GM19463 (cell line): Measurements from ENCODE around the gene CPNE8.
A peak's percentile ranks its signal among the peaks of the same experiment; 100 is the strongest.

Experiments
- ATAC-seq: cut with Tn5 transposase; IDR thresholded peaks from one replicate; pipeline ENCODE4 v1.9.1; 2021; ENCODE audit warnings: mild to moderate bottlenecking, moderate library complexity; ENCODE audit not compliant: unreplicated experiment

The CPNE8 gene

DNA sequence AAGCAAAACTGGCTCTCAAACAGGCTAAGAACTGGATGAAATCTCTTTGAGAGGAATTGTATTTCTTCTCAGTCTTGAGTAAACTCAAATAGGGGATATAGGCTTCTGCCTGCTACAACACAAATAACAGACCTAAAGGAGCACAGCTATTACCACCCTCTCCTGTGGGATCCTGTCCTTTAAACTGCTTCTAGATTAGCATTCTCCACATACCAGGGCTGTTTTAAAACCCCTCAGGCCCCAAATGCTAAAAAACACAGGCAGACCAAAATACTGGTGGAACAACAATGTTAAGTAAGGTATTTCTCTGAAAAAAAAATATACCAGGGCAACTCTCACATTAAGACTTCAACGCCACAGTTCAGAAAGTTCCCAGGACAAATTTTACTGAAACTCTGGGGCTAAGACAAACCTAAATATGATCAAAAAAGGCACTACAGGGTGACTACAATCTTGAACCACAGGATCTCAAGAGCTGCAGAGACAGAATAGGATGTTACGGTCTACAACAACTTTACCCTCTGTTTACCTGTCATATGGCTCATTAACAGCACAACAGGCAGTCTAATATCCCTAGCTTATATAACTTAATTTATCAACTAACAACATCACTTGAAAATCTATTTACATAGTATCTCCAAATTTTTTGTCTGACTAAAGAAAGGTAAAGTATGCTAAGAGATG lies 7.2 kb downstream of the CPNE8 start:
- ATAC-seq = no peak

GRCh38 chr12:38895446-38895845 lies 9.9 kb downstream of the CPNE8 start:
- no peak for ATAC-seq

- ATAC-seq = no peak
Observed at GRCh38 chr12:38892976-38893375, 12.4 kb downstream of the CPNE8 start.

DNA sequence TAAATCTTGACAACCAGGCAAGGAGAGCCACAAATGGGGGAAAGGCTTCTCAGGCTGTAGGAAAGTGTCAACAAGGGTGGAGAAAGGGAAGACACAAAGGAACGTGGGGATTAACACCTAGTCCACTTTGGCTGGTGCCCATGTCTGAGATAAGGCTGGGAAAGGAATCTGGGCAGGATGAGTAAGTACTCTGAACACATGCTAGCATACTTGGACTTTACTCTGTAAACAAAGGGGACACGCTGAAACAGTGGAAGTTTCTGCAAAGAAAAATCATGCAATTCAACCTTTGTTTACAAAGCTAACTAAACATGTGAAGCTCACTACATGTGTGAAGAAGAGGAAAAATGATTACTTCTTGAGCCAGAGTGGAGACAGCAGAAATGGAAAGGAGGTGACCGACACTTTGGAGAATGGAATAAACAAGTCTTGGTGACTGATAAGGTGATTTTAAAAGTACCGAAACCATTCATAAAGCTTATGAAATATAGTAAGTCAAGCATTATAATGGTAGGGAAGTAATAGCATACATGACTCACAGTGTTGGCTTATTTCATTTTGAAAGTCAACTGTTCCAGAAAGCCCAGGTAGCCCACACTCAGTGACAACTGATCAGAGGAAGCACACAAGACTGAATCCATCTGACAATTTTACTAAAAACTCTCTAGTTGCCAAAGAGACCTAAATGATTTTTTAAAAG lies 13.2 kb downstream of the CPNE8 start:
- peak; percentile 76 for ATAC-seq

DNA sequence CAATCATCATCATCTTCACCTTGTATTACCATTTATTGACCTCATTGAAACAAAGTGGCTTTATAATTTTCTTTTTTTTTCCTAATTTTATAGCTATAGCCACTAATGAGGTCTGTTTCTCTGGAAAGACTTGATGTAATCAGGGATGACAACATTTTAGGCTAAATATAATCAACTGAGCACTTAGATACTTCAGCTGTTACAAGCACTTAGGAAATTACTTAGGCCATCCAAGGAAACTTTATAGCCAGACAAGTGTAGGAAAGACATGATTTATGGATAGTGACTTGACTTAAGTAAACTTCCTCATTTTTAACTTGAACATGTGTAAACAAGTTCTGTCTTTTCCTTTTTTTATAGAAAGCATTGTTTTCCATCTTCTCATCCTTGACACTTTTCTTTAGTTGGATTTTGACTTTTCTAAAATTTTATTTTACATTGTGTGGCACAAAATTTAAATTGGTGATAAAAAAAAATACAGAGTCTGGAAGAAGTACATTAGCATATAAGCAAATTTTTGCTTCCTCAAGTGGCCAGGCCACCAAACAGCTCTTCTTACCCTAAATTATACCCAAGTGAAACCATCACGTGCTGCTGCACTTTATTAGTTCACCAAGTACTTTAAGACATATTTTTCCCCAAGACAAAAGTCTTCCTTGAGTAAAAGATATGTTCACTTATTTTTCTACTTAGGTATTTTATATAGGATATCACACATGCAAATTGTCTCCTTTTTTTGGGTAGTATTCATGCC lies 15.1 kb downstream of the CPNE8 start:
- ATAC-seq = no peak

DNA sequence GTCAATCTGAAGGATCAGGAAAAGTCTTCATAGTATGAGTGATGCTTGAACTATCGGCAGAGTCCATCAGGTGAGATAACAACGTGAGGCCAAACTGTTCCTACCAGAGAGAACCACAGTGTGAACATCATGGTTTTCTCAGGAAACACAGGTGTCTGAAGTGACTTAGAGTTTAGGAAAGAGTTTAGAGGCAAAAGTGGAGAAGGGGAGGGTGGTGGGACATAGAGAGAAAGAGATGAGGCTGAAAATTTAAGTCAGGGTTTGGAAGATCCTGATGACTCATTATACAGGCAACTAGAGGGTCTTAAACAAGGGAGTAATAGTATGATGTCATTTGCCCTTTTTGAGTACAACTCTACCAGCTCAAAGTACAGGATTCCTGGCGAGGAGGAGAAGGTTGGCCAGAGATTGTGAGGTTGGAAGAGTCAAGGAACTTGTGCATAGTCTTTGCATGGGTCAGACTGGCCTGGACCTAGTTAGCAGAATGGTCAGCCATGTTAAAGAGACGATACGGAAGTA lies 16.0 kb downstream of the CPNE8 start:
- no peak for ATAC-seq

- ATAC-seq = no peak
Observed at GRCh38 chr12:38887770-38888169, 17.6 kb downstream of the CPNE8 start.

DNA sequence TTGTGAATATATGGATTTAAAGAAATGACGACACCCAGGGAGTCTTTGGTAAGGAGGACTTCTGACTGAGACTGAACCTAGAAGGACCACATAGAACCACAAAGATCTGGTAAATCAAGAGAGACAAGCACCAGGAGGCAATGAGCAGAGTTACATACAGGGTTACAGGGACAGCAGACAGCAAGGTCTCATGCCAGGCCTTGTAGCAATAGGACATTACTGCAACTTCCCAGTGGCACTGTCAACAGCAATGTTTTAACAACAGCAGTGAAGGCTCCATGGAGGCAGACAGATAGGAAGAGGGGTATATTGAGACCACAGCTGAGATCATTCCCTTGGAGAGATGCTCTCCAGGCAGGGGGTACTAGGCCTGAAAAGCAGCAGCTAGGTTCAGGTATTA lies 18.5 kb downstream of the CPNE8 start:
- no peak for ATAC-seq

DNA sequence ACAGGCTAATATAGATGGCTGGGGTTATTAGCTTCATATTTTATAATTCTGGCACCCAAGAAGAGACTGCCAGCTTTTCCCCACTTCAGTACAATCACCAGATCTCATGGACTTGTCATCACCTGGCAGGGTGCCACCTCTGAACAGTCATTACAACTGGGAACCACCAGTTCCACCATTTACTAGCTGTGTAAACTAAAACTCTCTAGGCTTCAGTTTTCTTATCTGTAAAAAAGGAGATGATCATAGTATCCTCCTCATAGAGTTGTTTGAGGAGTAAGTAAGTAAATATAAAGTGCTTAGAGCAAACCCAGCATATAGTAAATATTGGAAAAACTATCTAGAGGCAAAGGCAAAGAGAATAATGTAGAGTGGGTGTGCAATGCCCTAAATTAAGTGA lies 19.3 kb downstream of the CPNE8 start:
- peak; percentile 61 for ATAC-seq

GRCh38 chr12:38884666-38885065 lies 20.7 kb downstream of the CPNE8 start:
- ATAC-seq = no peak

GRCh38 chr12:38883629-38884134 lies 21.7 kb downstream of the CPNE8 start:
- ATAC-seq = no peak

DNA sequence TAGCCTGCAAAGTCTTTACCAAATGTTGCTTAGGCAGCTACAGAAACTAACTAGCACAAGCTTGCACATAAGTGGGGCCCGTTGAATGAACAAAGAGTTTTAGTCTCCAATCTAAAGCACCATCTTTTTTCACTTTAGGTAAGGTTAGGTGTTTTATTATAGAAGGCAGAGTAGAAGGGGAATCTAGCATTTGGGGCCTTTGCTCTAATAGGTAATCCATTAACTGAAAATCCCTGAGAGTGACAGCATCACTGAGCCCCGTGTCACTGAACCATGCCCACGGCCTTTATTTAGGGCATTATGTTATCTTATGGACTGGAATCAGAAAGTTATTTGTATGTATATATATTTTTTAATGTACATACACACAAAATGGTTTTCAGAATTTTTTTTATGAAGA lies 25.1 kb downstream of the CPNE8 start:
- ATAC-seq = peak; percentile 82

DNA sequence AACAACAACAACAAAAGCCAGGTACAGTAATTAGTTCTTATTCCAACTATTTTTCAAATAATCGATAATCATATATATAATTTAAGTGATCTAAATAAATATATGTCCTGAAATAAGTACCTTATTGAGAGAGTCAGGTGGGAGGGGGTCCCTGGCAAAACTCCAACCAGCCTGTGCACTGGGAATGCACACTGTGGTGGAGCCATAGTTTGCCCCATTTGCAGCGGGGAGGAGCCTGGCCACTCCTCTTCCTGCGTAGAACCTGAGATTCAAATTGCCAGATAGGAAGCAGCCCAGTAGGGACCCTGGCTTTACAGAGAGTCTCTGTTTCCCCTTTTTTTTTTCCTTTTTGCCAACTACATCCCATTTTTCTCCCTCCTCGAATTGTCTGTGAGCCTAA lies 26.4 kb downstream of the CPNE8 start:
- ATAC-seq = no peak

GRCh38 chr12:38878333-38878705 lies 27.1 kb downstream of the CPNE8 start:
- ATAC-seq = no peak

GRCh38 chr12:38875586-38876228 lies 29.7 kb downstream of the CPNE8 start:
- ATAC-seq = no peak

DNA sequence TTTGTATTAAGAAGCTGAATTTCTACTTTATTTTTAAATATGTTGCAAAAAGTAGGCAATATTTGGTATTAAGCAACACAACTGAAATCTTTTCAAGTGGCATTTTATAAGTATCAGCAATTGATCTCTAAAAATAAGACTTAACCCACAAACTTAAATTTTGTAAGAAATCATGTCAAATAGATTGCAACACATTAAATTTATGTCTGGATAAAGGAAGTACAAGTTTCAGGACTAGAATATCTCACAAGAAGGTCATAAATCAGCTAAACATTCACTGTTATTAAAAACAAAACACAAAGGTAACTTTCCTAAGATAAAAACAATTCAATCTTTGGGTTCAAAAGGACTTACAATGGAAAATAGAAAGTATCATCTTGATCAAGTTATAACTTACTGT lies 32.8 kb downstream of the CPNE8 start:
- ATAC-seq = no peak

- ATAC-seq = no peak
Observed at GRCh38 chr12:38872156-38872555, 33.2 kb downstream of the CPNE8 start.

DNA sequence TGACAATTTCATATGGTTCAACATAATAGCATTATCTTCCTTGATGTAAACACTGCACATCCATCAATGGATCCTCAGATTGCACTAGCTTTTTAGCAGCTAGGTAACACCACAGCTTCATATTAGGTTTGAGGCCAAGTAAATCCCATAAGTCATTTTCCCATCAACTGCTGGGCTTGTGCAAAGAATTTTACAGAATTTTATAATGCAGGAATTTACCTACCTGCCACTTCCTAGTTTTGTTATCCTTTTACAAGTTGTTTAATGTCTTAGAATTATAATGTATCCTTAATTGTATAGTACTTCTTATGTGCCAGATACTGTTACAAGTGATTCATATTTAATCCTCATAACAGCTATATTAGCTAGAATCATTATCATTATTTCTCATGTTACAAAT lies 36.4 kb downstream of the CPNE8 start:
- ATAC-seq = no peak

GRCh38 chr12:38850461-38850860 lies 54.9 kb downstream of the CPNE8 start:
- no peak for ATAC-seq

- no peak for ATAC-seq
Observed at GRCh38 chr12:38847247-38847646, 58.1 kb downstream of the CPNE8 start.

DNA sequence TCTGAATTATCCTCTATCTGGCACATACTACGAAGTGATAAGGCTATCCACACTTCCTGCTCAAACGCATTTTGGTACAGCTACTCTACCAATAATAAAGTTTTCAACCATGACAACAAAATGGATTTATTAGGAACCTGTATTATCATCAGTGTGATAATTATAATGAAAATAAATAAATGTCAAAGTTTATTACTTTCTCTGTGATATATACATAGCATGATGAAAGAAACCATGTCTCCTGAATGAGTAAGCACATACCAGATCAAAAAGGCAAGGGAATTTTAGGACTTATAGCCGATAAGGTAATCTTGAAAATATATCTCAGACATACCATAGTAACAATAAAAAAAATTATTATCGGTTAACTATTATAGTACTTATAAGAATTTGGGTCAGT lies 61.1 kb downstream of the CPNE8 start:
- ATAC-seq = no peak
